GM03348 (cell line): ENCODE results near the gene NELFE.
"Not testable (repeated sequence)": the region's sequence is repeated elsewhere in the genome, so short reads cannot be mapped to it uniquely, and the experiment has no call there.

Experiments
- DNase-seq: peaks from one replicate; pipeline ENCODE4 v3.0.0; 2012; ENCODE audit warnings: low spot score

The NELFE gene

GRCh38 chr6:31958741-31959739, at the start of gene NELFE, which contains the start of gene SKIC2:
TSS of gene NELFE (minus strand) at chr6:31958971. CDS start at chr6:31958446, 525 bp downstream.
TSS of gene SKIC2 (plus strand) at chr6:31959175. CDS start at chr6:31959193, 18 bp downstream.
- DNase-seq, result peak; percentile 99

- DNase-seq, result not testable (repeated sequence)
Observed at GRCh38 chr6:32008037-32008436, 49.3 kb upstream of the NELFE start.

GRCh38 chr6:32007086-32007485, 48.3 kb upstream of the NELFE start:
- not testable (repeated sequence) for DNase-seq

GRCh38 chr6:32005991-32006529, 47.3 kb upstream of the NELFE start:
- not testable (repeated sequence) for DNase-seq

- not testable (repeated sequence) for DNase-seq
Observed at GRCh38 chr6:32005538-32005880, 46.7 kb upstream of the NELFE start.

GRCh38 chr6:32004864-32005537, 46.2 kb upstream of the NELFE start:
- not testable (repeated sequence) for DNase-seq

- DNase-seq, result not testable (repeated sequence)
Observed at GRCh38 chr6:32004393-32004792, 45.6 kb upstream of the NELFE start.

- DNase-seq, result not testable (repeated sequence)
Observed at GRCh38 chr6:32003301-32003700, 44.5 kb upstream of the NELFE start.

- DNase-seq, result not testable (repeated sequence)
Observed at GRCh38 chr6:32002546-32003268, 43.9 kb upstream of the NELFE start.

GRCh38 chr6:31996385-31996784, 37.6 kb upstream of the NELFE start:
- not testable (repeated sequence) for DNase-seq

- DNase-seq, result not testable (repeated sequence)
Observed at GRCh38 chr6:31994421-31994820, 35.6 kb upstream of the NELFE start.

- DNase-seq, result not testable (repeated sequence)
Observed at GRCh38 chr6:31989363-31989762, 30.6 kb upstream of the NELFE start.

- DNase-seq, result not testable (repeated sequence)
Observed at GRCh38 chr6:31981744-31982143, 23.0 kb upstream of the NELFE start, which contains the start of gene C4A. TSS of gene C4A (plus strand) at chr6:31982057. CDS start at chr6:31982108, 51 bp downstream.

GRCh38 chr6:31980998-31981397, 22.2 kb upstream of the NELFE start:
- not testable (repeated sequence) for DNase-seq

GRCh38 chr6:31980195-31980876, 21.6 kb upstream of the NELFE start:
- not testable (repeated sequence) for DNase-seq

GRCh38 chr6:31979238-31979898, 20.6 kb upstream of the NELFE start:
- DNase-seq, result no peak

GRCh38 chr6:31978831-31979230, 20.1 kb upstream of the NELFE start:
- DNase-seq, result no peak

- no peak for DNase-seq
Observed at GRCh38 chr6:31977816-31978431, 19.2 kb upstream of the NELFE start.

GRCh38 chr6:31976065-31976464, 17.3 kb upstream of the NELFE start:
- not testable (repeated sequence) for DNase-seq
